MM.1S (cell line): ENCODE data around the gene CFAP97D1.

Experiments
- DNase-seq: peaks from one replicate; pipeline ENCODE4 v3.0.0-alpha.2; 2015
- H2AFZ ChIP-seq: fragments of 300-600 bp; sonication (generic); 2 replicates; pipeline ENCODE4 v1.6.0; 2016; ENCODE audit warnings: antibody characterized with exemption, low read length
- H3F3A ChIP-seq: fragments of 300-600 bp; sonication (generic); 2 replicates; pipeline ENCODE4 v1.6.1; 2016; ENCODE audit warnings: mild to moderate bottlenecking, antibody characterized with exemption, low read length, moderate library complexity, mixed read lengths; ENCODE audit not compliant: insufficient read depth
- H3K27ac ChIP-seq: fragments of 300-600 bp; sonication (generic); 2 replicates; pipeline ENCODE4 v1.5.1; 2016; ENCODE audit warnings: mild to moderate bottlenecking, low read length
- H3K27me3 ChIP-seq: fragments of 300-600 bp; sonication (generic); replicated peaks from 2 replicates; pipeline ENCODE4 v1.6.0; 2016; ENCODE audit warnings: low read length; ENCODE audit not compliant: insufficient read depth
- H3K36me3 ChIP-seq: fragments of 300-600 bp; sonication (generic); replicated peaks from 2 replicates; pipeline ENCODE4 v1.6.1; 2016; ENCODE audit warnings: mild to moderate bottlenecking, low read length, mixed read lengths; ENCODE audit not compliant: insufficient read depth
- H3K4me1 ChIP-seq: fragments of 300-600 bp; sonication (generic); 2 replicates; pipeline ENCODE4 v1.6.1; 2016; ENCODE audit warnings: low read length, mixed read lengths
- H3K4me2 ChIP-seq: fragments of 300-600 bp; sonication (generic); 2 replicates; pipeline ENCODE4 v1.6.0; 2016; ENCODE audit warnings: low read depth, low read length
- H3K4me3 ChIP-seq: fragments of 300-600 bp; sonication (generic); 2 replicates; pipeline ENCODE4 v1.5.1; 2016; ENCODE audit warnings: low read length, mixed read lengths
- H3K79me2 ChIP-seq: fragments of 300-600 bp; sonication (generic); 2 replicates; pipeline ENCODE4 v1.6.1; 2016; ENCODE audit warnings: mixed run types, low read length, mixed read lengths
- H3K9ac ChIP-seq: fragments of 300-600 bp; sonication (generic); 2 replicates; pipeline ENCODE4 v1.6.1; 2016; ENCODE audit warnings: low read length, mixed read lengths
- H3K9me2 ChIP-seq: fragments of 300-600 bp; sonication (generic); replicated peaks from 2 replicates; pipeline ENCODE4 v1.6.1; 2016; ENCODE audit warnings: mild to moderate bottlenecking, low read length, mixed read lengths; ENCODE audit not compliant: insufficient read depth
- H3K9me3 ChIP-seq: fragments of 300-600 bp; sonication (generic); replicated peaks from 2 replicates; pipeline ENCODE4 v1.6.1; 2016; ENCODE audit warnings: mild to moderate bottlenecking, low read length, mixed read lengths; ENCODE audit not compliant: insufficient read depth
- H4K20me1 ChIP-seq: fragments of 300-600 bp; sonication (generic); 2 replicates; pipeline ENCODE4 v1.6.1; 2016; ENCODE audit warnings: mild to moderate bottlenecking, low read length, moderate library complexity, mixed read lengths; ENCODE audit not compliant: insufficient read depth
- CTCF ChIP-seq: fragments of 300-600 bp; sonication (generic); IDR thresholded peaks from 2 replicates; pipeline ENCODE4 v1.5.1; 2016; ENCODE audit warnings: antibody characterized with exemption, low read length, mixed read lengths
- EZH2 ChIP-seq: fragments of 300-600 bp; sonication (generic); optimal IDR thresholded peaks from 2 replicates; pipeline ENCODE3; 2017; ENCODE audit warnings: low read depth, mild to moderate bottlenecking, antibody characterized with exemption, low read length, mixed read lengths
- EZH2phosphoT487 ChIP-seq: fragments of 300-600 bp; sonication (generic); IDR thresholded peaks from 2 replicates; pipeline ENCODE4 v1.6.1; 2018; ENCODE audit warnings: antibody characterized with exemption, low read length

Gene CFAP97D1

GRCh38 chr17:43825567-43825966, 45.3 kb downstream of the CFAP97D1 start:
- no peak for DNase-seq
- no peaks in the 10 kb centered on the region for H3F3A ChIP-seq
- H3K27me3 ChIP-seq: peaks cover 34% of the 10 kb centered on the region
- TF ChIP-seq EZH2 (no peak), CTCF (no peak), EZH2phosphoT487 (no peak)
- H3K9me2 ChIP-seq: no peaks in the 10 kb centered on the region
- H3K27ac ChIP-seq: no peak overlapping the region
- no peak overlapping the region for H3K4me3 ChIP-seq
- H3K9ac ChIP-seq: no peak overlapping the region
- no peaks in the 10 kb centered on the region for H3K36me3 ChIP-seq
- no peaks in the 10 kb centered on the region for H4K20me1 ChIP-seq
- no peaks in the 10 kb centered on the region for H3K4me1 ChIP-seq
- H3K4me2 ChIP-seq: no peak overlapping the region
- H3K79me2 ChIP-seq: no peaks in the 10 kb centered on the region
- no peak overlapping the region for H2AFZ ChIP-seq
- no peaks in the 10 kb centered on the region for H3K9me3 ChIP-seq

- Histone ChIP-seq H3K4me1 (no peaks in the 10 kb centered on the region), H2AFZ (no peak overlapping the region), H4K20me1 (no peaks in the 10 kb centered on the region), H3K79me2 (no peaks in the 10 kb centered on the region), H3K27me3 (peaks cover 41% of the 10 kb centered on the region), H3K36me3 (no peaks in the 10 kb centered on the region), H3K9ac (no peak overlapping the region), H3K4me3 (no peak overlapping the region), H3K9me2 (no peaks in the 10 kb centered on the region), H3F3A (no peaks in the 10 kb centered on the region), H3K27ac (no peak overlapping the region), H3K4me2 (no peak overlapping the region), H3K9me3 (no peaks in the 10 kb centered on the region)
- no peak for DNase-seq
- TF ChIP-seq CTCF (no peak), EZH2 (no peak), EZH2phosphoT487 (no peak)
Observed at GRCh38 chr17:43826206-43826605, 46.0 kb downstream of the CFAP97D1 start.

- no peak for DNase-seq
Observed at GRCh38 chr17:43827596-43827995, 47.4 kb downstream of the CFAP97D1 start.

More at GRCh38 chr17:43827596-43827995, 47.4 kb downstream of the CFAP97D1 start:
- Histone ChIP-seq H3K27me3 (peaks cover 50% of the 10 kb centered on the region), H3K9me2 (no peaks in the 10 kb centered on the region), H3K9ac (no peak overlapping the region), H3K79me2 (no peaks in the 10 kb centered on the region), H3K27ac (no peak overlapping the region), H2AFZ (no peak overlapping the region), H3K4me1 (no peaks in the 10 kb centered on the region), H3K36me3 (no peaks in the 10 kb centered on the region), H3K4me2 (no peak overlapping the region), H3K9me3 (no peaks in the 10 kb centered on the region), H4K20me1 (no peaks in the 10 kb centered on the region), H3K4me3 (no peak overlapping the region), H3F3A (no peaks in the 10 kb centered on the region)
- TF ChIP-seq CTCF (no peak), EZH2 (no peak), EZH2phosphoT487 (no peak)
